Measurements from ENCODE around the gene EXOC8.

The EXOC8 gene

GRCh38 chr1:231310391-231310934, 27.2 kb downstream of the EXOC8 start:
- no peak for TF ChIP-seq CTCF (IDR thresholded peaks at IDR 0.05; ENCODE audit: low read depth, low read length, missing control alignments)
- H3K4me3 ChIP-seq (ENCODE audit: low read depth, low read length) = no peak overlapping the region
- no peak for DNase-seq (ENCODE audit: low read depth)

GRCh38 chr1:231301990-231302389, 35.7 kb downstream of the EXOC8 start:
- TF ChIP-seq CTCF (IDR thresholded peaks at IDR 0.05; ENCODE audit: low read depth, low read length, missing control alignments) = no peak
- H3K4me3 ChIP-seq (ENCODE audit: low read depth, low read length) = no peak overlapping the region
- no peak for DNase-seq (ENCODE audit: low read depth)

GRCh38 chr1:231295938-231296337, 41.7 kb downstream of the EXOC8 start:
- no peak for DNase-seq (ENCODE audit: low read depth)
- H3K4me3 ChIP-seq (ENCODE audit: low read depth, low read length) = no peak overlapping the region
- no peak for TF ChIP-seq CTCF (IDR thresholded peaks at IDR 0.05; ENCODE audit: low read depth, low read length, missing control alignments)

GRCh38 chr1:231286603-231287002, 51.0 kb downstream of the EXOC8 start:
- H3K4me3 ChIP-seq (ENCODE audit: low read depth, low read length) = no peak overlapping the region
- TF ChIP-seq CTCF (IDR thresholded peaks at IDR 0.05; ENCODE audit: low read depth, low read length, missing control alignments) = no peak
- no peak for DNase-seq (ENCODE audit: low read depth)

GRCh38 chr1:231284441-231284840, 53.2 kb downstream of the EXOC8 start:
- TF ChIP-seq CTCF (IDR thresholded peaks at IDR 0.05; ENCODE audit: low read depth, low read length, missing control alignments) = no peak
- H3K4me3 ChIP-seq (ENCODE audit: low read depth, low read length) = no peak overlapping the region
- DNase-seq (ENCODE audit: low read depth) = no peak

All from GM12864 (cell line).